ENCODE results near the gene TMEM88. TPM values are rescaled to one million over a fixed set of nuclear protein-coding genes. Genes with fewer than 3 reads are reported as not detected.

TMEM88 gene
- total RNA-seq, 1 donor from 2014 or later, result 15.4 TPM

DNA sequence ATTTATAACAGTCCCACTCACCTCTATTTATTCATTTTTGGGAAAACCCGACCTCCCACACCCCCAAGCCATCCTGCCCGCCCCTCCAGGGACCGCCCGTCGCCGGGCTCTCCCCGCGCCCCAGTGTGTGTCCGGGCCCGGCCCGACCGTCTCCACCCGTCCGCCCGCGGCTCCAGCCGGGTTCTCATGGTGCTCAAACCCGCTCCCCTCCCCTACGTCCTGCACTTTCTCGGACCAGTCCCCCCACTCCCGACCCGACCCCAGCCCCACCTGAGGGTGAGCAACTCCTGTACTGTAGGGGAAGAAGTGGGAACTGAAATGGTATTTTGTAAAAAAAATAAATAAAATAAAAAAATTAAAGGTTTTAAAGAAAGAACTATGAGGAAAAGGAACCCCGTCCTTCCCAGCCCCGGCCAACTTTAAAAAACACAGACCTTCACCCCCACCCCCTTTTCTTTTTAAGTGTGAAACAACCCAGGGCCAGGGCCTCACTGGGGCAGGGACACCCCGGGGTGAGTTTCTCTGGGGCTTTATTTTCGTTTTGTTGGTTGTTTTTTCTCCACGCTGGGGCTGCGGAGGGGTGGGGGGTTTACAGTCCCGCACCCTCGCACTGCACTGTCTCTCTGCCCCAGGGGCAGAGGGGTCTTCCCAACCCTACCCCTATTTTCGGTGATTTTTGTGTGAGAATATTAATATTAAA lies 638 bp upstream of the TMEM88 start:
- Mint-ChIP-seq H3K36me3 (peaks cover 15% of the 10 kb centered on the region), H3K9me3 (no peaks in the 10 kb centered on the region), H3K27ac (no peak overlapping the region), H3K4me1 (peaks cover 15% of the 10 kb centered on the region), H3K4me3 (peak overlapping the region; percentile 41), H3K27me3 (ENCODE audit: low read depth) (no peaks in the 10 kb centered on the region)
- DNase-seq (ENCODE audit: low spot score in 2 of 2, unreplicated experiment in 2 of 2), result no peak
- TF ChIP-seq, protein P1, sequence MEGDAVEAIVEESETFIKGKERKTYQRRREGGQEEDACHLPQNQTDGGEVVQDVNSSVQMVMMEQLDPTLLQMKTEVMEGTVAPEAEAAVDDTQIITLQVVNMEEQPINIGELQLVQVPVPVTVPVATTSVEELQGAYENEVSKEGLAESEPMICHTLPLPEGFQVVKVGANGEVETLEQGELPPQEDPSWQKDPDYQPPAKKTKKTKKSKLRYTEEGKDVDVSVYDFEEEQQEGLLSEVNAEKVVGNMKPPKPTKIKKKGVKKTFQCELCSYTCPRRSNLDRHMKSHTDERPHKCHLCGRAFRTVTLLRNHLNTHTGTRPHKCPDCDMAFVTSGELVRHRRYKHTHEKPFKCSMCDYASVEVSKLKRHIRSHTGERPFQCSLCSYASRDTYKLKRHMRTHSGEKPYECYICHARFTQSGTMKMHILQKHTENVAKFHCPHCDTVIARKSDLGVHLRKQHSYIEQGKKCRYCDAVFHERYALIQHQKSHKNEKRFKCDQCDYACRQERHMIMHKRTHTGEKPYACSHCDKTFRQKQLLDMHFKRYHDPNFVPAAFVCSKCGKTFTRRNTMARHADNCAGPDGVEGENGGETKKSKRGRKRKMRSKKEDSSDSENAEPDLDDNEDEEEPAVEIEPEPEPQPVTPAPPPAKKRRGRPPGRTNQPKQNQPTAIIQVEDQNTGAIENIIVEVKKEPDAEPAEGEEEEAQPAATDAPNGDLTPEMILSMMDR (IDR thresholded peaks at IDR 0.05; ENCODE audit: unreplicated experiment), result no peak

DNA sequence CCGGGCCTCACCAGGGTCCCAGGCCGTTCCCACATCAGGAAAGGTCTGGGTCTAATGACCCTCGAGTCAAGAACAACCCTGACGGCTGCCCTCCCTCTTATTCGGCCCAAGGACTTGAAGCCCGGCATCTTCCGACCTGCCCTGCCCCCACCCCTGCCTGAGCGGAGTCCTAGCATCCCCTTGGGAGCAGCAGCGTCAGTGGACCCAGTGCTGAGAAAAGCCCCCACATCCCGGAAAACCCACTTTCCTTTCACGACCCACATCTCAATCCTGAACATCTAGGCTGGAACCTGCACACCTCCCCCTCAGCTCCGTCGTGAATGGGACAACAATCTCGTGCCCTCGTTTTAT lies 769 bp downstream of the TMEM88 start:
- no peak overlapping the region for H3K27ac Mint-ChIP-seq
- H3K9me3 Mint-ChIP-seq, result no peaks in the 10 kb centered on the region

DNA sequence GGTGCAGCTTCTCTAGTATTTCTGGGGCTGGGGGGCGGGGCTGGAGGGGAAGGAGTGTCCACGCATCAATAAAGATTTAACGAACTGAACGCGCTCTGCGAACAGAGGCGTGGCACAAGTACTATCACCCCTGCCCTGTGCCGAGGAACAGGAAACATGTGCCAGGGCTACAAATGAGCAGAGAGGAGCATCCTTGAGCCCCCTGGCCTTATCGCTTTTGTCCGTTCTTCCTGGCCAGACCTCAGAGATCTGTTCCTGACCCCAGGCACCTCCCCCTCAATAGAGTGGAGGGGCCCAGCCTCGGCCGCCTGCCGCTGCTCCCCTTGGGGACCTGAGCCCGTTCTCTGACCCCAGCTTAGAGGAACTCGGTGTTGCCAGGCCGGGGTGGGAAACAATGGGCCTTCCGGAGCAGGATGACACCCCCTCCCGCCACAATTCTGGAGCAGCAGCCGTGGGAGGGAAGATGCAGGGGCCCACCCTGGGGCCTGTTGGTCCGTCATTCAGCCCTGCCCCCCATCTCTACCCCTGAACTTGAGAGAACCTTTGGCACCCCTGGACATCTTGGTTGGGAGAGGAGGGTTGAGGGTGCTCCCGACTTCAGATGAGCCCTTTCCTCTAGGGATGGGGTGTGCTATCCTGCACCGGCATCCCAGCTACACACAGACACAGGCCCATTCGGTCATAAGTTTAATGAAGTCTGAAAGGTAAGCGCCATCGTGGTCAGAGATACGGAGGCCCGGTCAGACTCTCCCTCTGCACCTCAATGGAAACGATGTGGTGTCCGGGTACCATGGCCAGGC lies 1.3 kb downstream of the TMEM88 start:
- H3K4me1 Mint-ChIP-seq, result peaks cover 15% of the 10 kb centered on the region
- TF ChIP-seq, protein P1 (IDR thresholded peaks at IDR 0.05; ENCODE audit: unreplicated experiment), result no peak
- H3K9me3 Mint-ChIP-seq, result no peaks in the 10 kb centered on the region
- no peaks in the 10 kb centered on the region for H3K27me3 Mint-ChIP-seq (ENCODE audit: low read depth)
- DNase-seq (ENCODE audit: low spot score in 2 of 2, unreplicated experiment in 2 of 2), result no peak
- H3K4me3 Mint-ChIP-seq, result no peak overlapping the region
- peaks cover 7% of the 10 kb centered on the region for H3K36me3 Mint-ChIP-seq
- H3K27ac Mint-ChIP-seq, result no peak overlapping the region

More for the DNA sequence above, 769 bp downstream of the TMEM88 start:
- no peak for DNase-seq (ENCODE audit: low spot score in 2 of 2, unreplicated experiment in 2 of 2)
- Mint-ChIP-seq H3K4me3 (no peak overlapping the region), H3K36me3 (peaks cover 9% of the 10 kb centered on the region), H3K4me1 (peaks cover 15% of the 10 kb centered on the region), H3K27me3 (ENCODE audit: low read depth) (no peaks in the 10 kb centered on the region)
- TF ChIP-seq, protein P1 (IDR thresholded peaks at IDR 0.05; ENCODE audit: unreplicated experiment), result no peak

DNA sequence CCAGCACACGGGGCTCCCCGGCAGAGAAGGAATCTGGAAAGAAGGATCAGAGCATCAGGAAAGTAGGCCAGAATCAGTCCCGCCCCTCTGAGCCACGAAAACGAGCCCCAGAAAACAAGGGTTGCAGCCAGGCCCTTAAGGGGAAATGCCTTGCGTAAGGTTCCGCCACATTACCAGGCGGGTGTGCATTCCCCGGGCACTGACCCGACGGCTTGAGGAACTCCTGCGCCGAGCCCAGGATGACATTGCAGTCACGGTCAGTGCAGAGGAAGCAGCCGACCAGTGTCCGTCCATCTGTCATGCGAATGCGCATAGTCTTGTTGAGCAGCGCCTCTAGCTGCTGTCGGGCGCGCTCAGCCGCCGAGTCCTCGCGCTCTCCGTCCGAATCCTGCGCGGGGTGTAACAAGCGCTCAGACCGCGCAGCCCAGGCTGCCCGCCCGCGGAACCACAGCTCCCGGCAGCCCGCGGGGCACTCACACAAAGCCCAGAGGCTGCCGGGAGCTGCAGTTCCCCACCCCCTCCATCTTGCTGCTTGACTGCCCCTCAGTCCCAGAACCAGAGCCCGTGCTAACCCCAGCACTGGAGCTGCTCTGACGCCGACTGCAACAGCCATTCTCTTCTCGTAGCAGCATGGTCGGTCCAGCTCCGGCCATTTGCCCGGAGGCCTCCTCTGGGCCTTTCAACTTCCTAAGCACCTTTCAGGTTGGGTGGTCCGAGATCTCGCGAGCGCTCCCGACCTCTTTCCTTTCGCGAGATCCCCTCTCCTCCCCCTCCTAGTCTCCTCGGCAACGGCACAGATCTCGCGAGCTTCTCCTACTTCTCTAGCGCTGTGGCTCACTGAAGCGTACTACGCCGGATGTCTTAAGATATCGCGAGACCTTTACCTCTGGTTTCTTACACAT lies 2.2 kb downstream of the TMEM88 start, which contains the start of gene NAA38:
Gene NAA38, minus strand, starts transcription at position 749 of the 902 bp plus-strand sequence. Its CDS starts 96 bp downstream, at position 653.
- Mint-ChIP-seq H3K9me3 (no peaks in the 10 kb centered on the region), H3K36me3 (peaks cover 4% of the 10 kb centered on the region), H3K27ac (no peak within 1 kb of the TSS), H3K4me3 (no peak within 1 kb of the TSS), H3K27me3 (ENCODE audit: low read depth) (no peaks in the 10 kb centered on the region), H3K4me1 (peaks cover 12% of the 10 kb centered on the region)
- peak; percentile 94 for DNase-seq (ENCODE audit: low spot score in 2 of 2, unreplicated experiment in 2 of 2)
- TF ChIP-seq, protein P1 (IDR thresholded peaks at IDR 0.05; ENCODE audit: unreplicated experiment), result no peak

GRCh38 chr17:7857713-7858521 lies 3.1 kb downstream of the TMEM88 start, which contains the start of gene CYB5D1:
Gene CYB5D1 (plus strand): TSS chr17:7858003. CDS start chr17:7858135, 132 bp downstream.
- Mint-ChIP-seq H3K27me3 (ENCODE audit: low read depth) (no peaks in the 10 kb centered on the region), H3K27ac (no peak within 1 kb of the TSS), H3K36me3 (peaks cover 2% of the 10 kb centered on the region), H3K9me3 (no peaks in the 10 kb centered on the region), H3K4me1 (peaks cover 15% of the 10 kb centered on the region), H3K4me3 (no peak within 1 kb of the TSS)
- DNase-seq (ENCODE audit: low spot score in 2 of 2, unreplicated experiment in 2 of 2), result peak; percentile 61 to 83
- TF ChIP-seq, protein P1 (IDR thresholded peaks at IDR 0.05; ENCODE audit: unreplicated experiment), result no peak
